Testis (tissue), 3 donors: ENCODE data around the gene DCTN3. TPM values are rescaled to one million over a fixed set of nuclear protein-coding genes. Genes with fewer than 3 reads are reported as not detected.
A peak's percentile ranks its signal among the peaks of the same experiment; 100 is the strongest.
"Not testable (repeated sequence)": the region's sequence is repeated elsewhere in the genome, so short reads cannot be mapped to it uniquely, and the experiment has no call there.

Source experiments
- DNase-seq: peaks from one replicate; pipeline ENCODE4 v3.0.0-alpha.2; 2019
- H3K27ac ChIP-seq, 2 donors: fragments of 200-600 bp; sonication (generic); one replicate each; pipeline ENCODE4 v1.5.1; 2019
- H3K27me3 ChIP-seq: fragments of 200-600 bp; sonication (generic); one replicate; pipeline ENCODE4 v1.5.1; 2019
- H3K36me3 ChIP-seq: fragments of 200-600 bp; sonication (generic); one replicate; pipeline ENCODE4 v1.5.1; 2017; ENCODE audit warnings: low read depth; ENCODE audit errors: missing control alignments
- H3K4me1 ChIP-seq: fragments of 200-600 bp; sonication (generic); one replicate; pipeline ENCODE4 v1.5.1; 2019
- H3K4me3 ChIP-seq, 2 donors: fragments of 200-600 bp; sonication (generic); one replicate each; pipeline ENCODE4 v1.5.1; 2017 to 2019
- H3K9me3 ChIP-seq: fragments of 200-600 bp; sonication (generic); one replicate; pipeline ENCODE4 v1.5.1; 2017
- POLR2A ChIP-seq: fragments of 450-650 bp; IDR thresholded peaks from one replicate; pipeline ENCODE4 v1.6.1; 2017; ENCODE audit warnings: antibody characterized with exemption, mild to moderate bottlenecking, moderate library complexity
- WGBS, 2 donors: methylation state at CpG; one replicate each; pipeline ENCODE4 v1.1.5; 2018; 5-methylcytosine and 5-hydroxymethylcytosine counted together
- intact Hi-C: fragments of 100-400 bp; cut with DNase I; formaldehyde crosslinking; loops from one replicate; pipeline ENCODE4 v1.15.1; 2023; ENCODE audit warnings: low total_unique reads
- polyA plus RNA-seq: library from polyadenylated mRNA; stranded (reverse); fragments of 350-450 nt; fragmentation: Illumina TruSeq; extraction: RNeasy Lipid Tissue Mini Kit (QIAGEN cat#74804); gene quantifications from one replicate; pipeline ENCODE4 v1.2.3, GENCODE V29; 2014; ENCODE audit warnings: low read depth, low replicate concordance; ENCODE audit not compliant: insufficient read depth
- total RNA-seq, 2 donors: library from RNA; depleted of rRNA; stranded (reverse); fragments of >200 nt; gene quantifications; one replicate each; pipeline ENCODE4 v1.2.3, GENCODE V29; 2016
- TF ChIP-seq, protein P1 (sequence below), 3 experiments: fragments of 450-650 bp in 2 of 3; fragments of 200-600 bp in 1 of 3; sonication (generic) in 1 of 3; IDR thresholded peaks; one replicate each; pipeline ENCODE4 v1.5.1; 2016 to 2019; ENCODE audit warnings: antibody characterized with exemption in 3 of 3, mild to moderate bottlenecking in 2 of 3, moderate library complexity in 1 of 3

Gene DCTN3
- total and polyA plus RNA-seq, 3 donors from 2014 or later = 55.1 to 82.9 (median 78.5) TPM

- peak overlapping the region; percentile 70 to 81 for H3K4me3 ChIP-seq
- H3K36me3 ChIP-seq = no peaks in the 10 kb centered on the region
- no peak for DNase-seq
- no peaks in the 10 kb centered on the region for H3K9me3 ChIP-seq
- peaks cover 22% of the 10 kb centered on the region for H3K4me1 ChIP-seq
- peak overlapping the region; percentile 60 to 86 for H3K27ac ChIP-seq
- intact Hi-C loops = no loop called here
- TF ChIP-seq POLR2A = no peak
- TF ChIP-seq, protein P1, sequence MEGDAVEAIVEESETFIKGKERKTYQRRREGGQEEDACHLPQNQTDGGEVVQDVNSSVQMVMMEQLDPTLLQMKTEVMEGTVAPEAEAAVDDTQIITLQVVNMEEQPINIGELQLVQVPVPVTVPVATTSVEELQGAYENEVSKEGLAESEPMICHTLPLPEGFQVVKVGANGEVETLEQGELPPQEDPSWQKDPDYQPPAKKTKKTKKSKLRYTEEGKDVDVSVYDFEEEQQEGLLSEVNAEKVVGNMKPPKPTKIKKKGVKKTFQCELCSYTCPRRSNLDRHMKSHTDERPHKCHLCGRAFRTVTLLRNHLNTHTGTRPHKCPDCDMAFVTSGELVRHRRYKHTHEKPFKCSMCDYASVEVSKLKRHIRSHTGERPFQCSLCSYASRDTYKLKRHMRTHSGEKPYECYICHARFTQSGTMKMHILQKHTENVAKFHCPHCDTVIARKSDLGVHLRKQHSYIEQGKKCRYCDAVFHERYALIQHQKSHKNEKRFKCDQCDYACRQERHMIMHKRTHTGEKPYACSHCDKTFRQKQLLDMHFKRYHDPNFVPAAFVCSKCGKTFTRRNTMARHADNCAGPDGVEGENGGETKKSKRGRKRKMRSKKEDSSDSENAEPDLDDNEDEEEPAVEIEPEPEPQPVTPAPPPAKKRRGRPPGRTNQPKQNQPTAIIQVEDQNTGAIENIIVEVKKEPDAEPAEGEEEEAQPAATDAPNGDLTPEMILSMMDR (IDR thresholded peaks at IDR 0.05) = no peak
- H3K27me3 ChIP-seq = no peaks in the 10 kb centered on the region
- 3% methylated on average over 8 of the region's 8 CpGs; no CpG with 5 or more reads in 1 of the 2 donors for WGBS, 2 donors
Observed at GRCh38 chr9:34647084-34647403, 26.7 kb upstream of the DCTN3 start.

- DNase-seq = peak; percentile 96
- peak within 1 kb of the TSS; percentile 70 to 81 for H3K4me3 ChIP-seq
- no peaks in the 10 kb centered on the region for H3K9me3 ChIP-seq
- TF ChIP-seq POLR2A = no peak
- TF ChIP-seq, protein P1 (IDR thresholded peaks at IDR 0.05) = peak; percentile 6 to 47 (median 13)
- intact Hi-C loops = no loop called here
- peak within 1 kb of the TSS; percentile 60 to 86 for H3K27ac ChIP-seq
- peaks cover 18% of the 10 kb centered on the region for H3K4me1 ChIP-seq
- H3K27me3 ChIP-seq = no peaks in the 10 kb centered on the region
- WGBS, 2 donors = 5 to 10% methylated on average over 18 to 41 of the region's 43 CpGs
- no peaks in the 10 kb centered on the region for H3K36me3 ChIP-seq
Observed at GRCh38 chr9:34646211-34647083, 26.2 kb upstream of the DCTN3 start, which contains the start of gene GALT. Gene GALT (plus strand): TSS chr9:34646675. CDS start chr9:34646705, 30 bp downstream.

- H3K27ac ChIP-seq = no peak overlapping the region
- intact Hi-C loops = no loop called here
- TF ChIP-seq, protein P1 (IDR thresholded peaks at IDR 0.05) = no peak
- TF ChIP-seq POLR2A = no peak
Observed at GRCh38 chr9:34644766-34645314, 24.5 kb upstream of the DCTN3 start.

GRCh38 chr9:34642679-34643078 lies 22.4 kb upstream of the DCTN3 start:
- intact Hi-C loops = no loop called here
- no peaks in the 10 kb centered on the region for H3K36me3 ChIP-seq
- WGBS, 2 donors = 94 to 100% methylated on average over 1 of the region's 1 CpG
- TF ChIP-seq, protein P1 (IDR thresholded peaks at IDR 0.05) = no peak
- TF ChIP-seq POLR2A = no peak
- H3K9me3 ChIP-seq = no peaks in the 10 kb centered on the region
- no peak for DNase-seq
- H3K4me3 ChIP-seq = no peak overlapping the region
- H3K4me1 ChIP-seq = peaks cover 14% of the 10 kb centered on the region
- no peaks in the 10 kb centered on the region for H3K27me3 ChIP-seq
- no peak overlapping the region for H3K27ac ChIP-seq

More at GRCh38 chr9:34644766-34645314, 24.5 kb upstream of the DCTN3 start:
- peaks cover 11% of the 10 kb centered on the region for H3K4me1 ChIP-seq
- H3K27me3 ChIP-seq = no peaks in the 10 kb centered on the region
- H3K9me3 ChIP-seq = no peaks in the 10 kb centered on the region
- H3K36me3 ChIP-seq = no peaks in the 10 kb centered on the region
- no peak for DNase-seq
- H3K4me3 ChIP-seq = no peak overlapping the region

GRCh38 chr9:34639322-34639721 lies 19.0 kb upstream of the DCTN3 start:
- H3K36me3 ChIP-seq, H3K9me3 ChIP-seq, H3K4me3 ChIP-seq, H3K27ac ChIP-seq, H3K27me3 ChIP-seq, DNase-seq, intact Hi-C loops: not testable (repeated sequence)
- peaks cover 11% of the 10 kb centered on the region for H3K4me1 ChIP-seq
- WGBS, 2 donors = 83 to 91% methylated on average over 8 of the region's 8 CpGs
